HG02840 (cell line): Measurements from ENCODE around the gene SEC11A.
"Not testable (repeated sequence)": the region's sequence is repeated elsewhere in the genome, so short reads cannot be mapped to it uniquely, and the experiment has no call there.

Source experiments
- ATAC-seq: cut with Tn5 transposase; IDR thresholded peaks from one replicate; pipeline ENCODE4 v1.9.1; 2021; ENCODE audit warnings: mild to moderate bottlenecking, moderate library complexity, moderate number of reproducible peaks; ENCODE audit not compliant: unreplicated experiment, low FRiP score

SEC11A gene

GRCh38 chr15:84647726-84648125 lies 68.2 kb downstream of the SEC11A start:
- ATAC-seq = no peak

GRCh38 chr15:84645997-84646396 lies 69.9 kb downstream of the SEC11A start:
- ATAC-seq = no peak

GRCh38 chr15:84645496-84645895 lies 70.4 kb downstream of the SEC11A start:
- ATAC-seq = no peak

GRCh38 chr15:84643838-84644237 lies 72.1 kb downstream of the SEC11A start:
- ATAC-seq = no peak

GRCh38 chr15:84642640-84643039 lies 73.3 kb downstream of the SEC11A start:
- not testable (repeated sequence) for ATAC-seq

- ATAC-seq = not testable (repeated sequence)
Observed at GRCh38 chr15:84641871-84642270, 74.1 kb downstream of the SEC11A start.

- ATAC-seq = no peak
Observed at GRCh38 chr15:84638103-84638502, 77.8 kb downstream of the SEC11A start.

GRCh38 chr15:84634228-84634837 lies 81.6 kb downstream of the SEC11A start:
- ATAC-seq = no peak

- peak; percentile 39 for ATAC-seq
Observed at GRCh38 chr15:84633311-84634227, 82.4 kb downstream of the SEC11A start.

- no peak for ATAC-seq
Observed at GRCh38 chr15:84631706-84632272, 84.2 kb downstream of the SEC11A start.

- no peak for ATAC-seq
Observed at GRCh38 chr15:84629033-84629432, 86.9 kb downstream of the SEC11A start.

GRCh38 chr15:84625123-84625522 lies 90.8 kb downstream of the SEC11A start:
- ATAC-seq = no peak

- ATAC-seq = no peak
Observed at GRCh38 chr15:84624359-84624758, 91.6 kb downstream of the SEC11A start.

GRCh38 chr15:84621358-84621979 lies 94.5 kb downstream of the SEC11A start:
- ATAC-seq = no peak

GRCh38 chr15:84620626-84621025 lies 95.3 kb downstream of the SEC11A start:
- no peak for ATAC-seq
